Hepatocyte (in vitro differentiated cells): ENCODE data around the gene PRC1.

Source experiments
- EZH2 ChIP-seq: fragments of 200-600 bp; sonication (generic); IDR thresholded peaks from 2 replicates; pipeline ENCODE4 v1.6.1; 2016; ENCODE audit warnings: antibody characterized with exemption, mild to moderate bottlenecking, borderline replicate concordance
- TF ChIP-seq, protein P1 (sequence below): fragments of 200-600 bp; sonication (generic); IDR thresholded peaks from 2 replicates; pipeline ENCODE4 v1.5.1; 2016; ENCODE audit warnings: antibody characterized with exemption, mild to moderate bottlenecking; ENCODE audit not compliant: poor library complexity

DNA sequence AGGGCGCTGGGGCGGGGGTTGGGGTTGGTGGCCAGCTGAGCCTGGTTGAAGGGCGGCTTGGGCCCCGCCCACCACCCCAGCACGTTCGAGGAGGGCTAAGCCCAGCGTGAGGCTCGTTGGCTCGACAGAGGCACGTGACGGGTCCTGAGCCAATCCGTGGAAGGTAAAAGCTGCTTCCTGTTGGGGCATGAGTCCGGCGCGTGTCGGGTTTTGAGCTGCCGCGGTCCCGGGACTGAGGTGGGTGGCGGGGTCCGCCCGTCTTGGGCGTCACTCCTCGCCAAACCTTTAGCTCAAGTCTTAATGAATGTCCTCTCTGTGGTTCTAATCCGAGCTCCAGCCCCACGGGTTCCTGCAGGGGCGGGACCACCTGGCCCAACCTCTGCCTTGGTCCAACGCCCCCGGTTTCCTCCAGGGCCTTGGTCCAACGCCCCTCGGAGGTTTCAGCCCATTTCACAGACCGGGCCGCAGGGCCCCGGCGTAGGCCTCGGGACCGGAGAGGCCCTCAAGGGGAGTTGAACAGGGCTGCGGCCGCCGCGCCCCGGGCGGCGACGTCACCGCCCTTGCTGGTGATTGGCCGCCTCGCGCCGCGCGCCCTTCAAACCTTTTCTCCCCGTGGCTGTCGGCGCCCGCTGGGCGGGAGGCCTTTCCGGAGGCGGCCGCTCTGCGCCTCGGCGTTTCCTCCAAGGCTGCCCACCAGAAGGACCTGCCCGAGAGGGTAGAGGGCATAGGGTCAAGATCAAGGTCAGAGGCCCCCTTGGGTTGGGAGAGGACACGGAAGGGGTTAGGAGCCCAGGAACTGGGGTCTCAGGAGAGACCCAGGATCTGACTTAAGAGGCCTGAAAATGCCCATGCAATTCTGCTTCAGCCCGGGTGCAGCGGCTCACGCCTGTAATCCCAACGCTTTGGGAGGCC is 39.4 kb downstream of the PRC1 start, which contains the start of gene RCCD1:
- TF ChIP-seq, protein P1, sequence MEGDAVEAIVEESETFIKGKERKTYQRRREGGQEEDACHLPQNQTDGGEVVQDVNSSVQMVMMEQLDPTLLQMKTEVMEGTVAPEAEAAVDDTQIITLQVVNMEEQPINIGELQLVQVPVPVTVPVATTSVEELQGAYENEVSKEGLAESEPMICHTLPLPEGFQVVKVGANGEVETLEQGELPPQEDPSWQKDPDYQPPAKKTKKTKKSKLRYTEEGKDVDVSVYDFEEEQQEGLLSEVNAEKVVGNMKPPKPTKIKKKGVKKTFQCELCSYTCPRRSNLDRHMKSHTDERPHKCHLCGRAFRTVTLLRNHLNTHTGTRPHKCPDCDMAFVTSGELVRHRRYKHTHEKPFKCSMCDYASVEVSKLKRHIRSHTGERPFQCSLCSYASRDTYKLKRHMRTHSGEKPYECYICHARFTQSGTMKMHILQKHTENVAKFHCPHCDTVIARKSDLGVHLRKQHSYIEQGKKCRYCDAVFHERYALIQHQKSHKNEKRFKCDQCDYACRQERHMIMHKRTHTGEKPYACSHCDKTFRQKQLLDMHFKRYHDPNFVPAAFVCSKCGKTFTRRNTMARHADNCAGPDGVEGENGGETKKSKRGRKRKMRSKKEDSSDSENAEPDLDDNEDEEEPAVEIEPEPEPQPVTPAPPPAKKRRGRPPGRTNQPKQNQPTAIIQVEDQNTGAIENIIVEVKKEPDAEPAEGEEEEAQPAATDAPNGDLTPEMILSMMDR, result no peak
- no peak for TF ChIP-seq EZH2
